ENCODE data around the gene SLC2A1. TPM values are rescaled to one million over a fixed set of nuclear protein-coding genes. Genes with fewer than 3 reads are reported as not detected.
A peak's percentile ranks its signal among the peaks of the same experiment; 100 is the strongest.
"Not testable (repeated sequence)": the region's sequence is repeated elsewhere in the genome, so short reads cannot be mapped to it uniquely, and the experiment has no call there.

SLC2A1 gene
- total RNA-seq, 1 experiment from 2014 or later = 192 TPM

DNA sequence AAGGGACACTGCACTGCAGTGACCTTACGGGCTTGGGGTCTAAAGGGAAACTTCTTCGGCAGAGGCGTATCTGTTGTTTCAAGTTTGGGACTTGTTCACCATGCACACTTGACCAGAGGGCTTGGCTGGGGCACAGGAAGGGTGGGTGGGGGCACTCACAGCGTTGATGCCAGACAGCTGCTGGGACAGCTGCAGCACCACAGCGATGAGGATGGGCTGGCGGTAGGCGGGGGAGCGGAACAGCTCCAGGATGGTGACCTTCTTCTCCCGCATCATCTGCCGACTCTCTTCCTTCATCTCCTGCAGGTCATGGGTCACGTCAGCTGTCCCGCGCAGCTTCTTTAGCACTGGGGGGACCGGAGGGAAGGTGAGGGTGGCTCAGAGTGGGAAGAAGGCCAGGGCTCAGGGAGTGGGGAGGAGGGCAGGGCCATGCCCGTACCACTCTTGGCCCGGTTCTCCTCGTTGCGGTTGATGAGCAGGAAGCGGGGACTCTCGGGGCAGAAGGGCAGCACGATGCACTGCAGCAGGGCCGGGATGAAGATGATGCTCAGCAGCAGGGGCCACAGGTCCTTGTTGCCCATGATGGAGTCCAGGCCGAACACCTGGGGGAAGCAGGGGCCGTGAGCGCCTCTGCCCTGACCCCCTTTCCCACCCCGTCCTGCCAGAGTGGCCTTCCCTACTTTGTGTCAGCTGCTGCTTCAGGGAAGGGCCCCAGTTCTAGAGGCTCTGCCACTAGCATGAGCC, 29.1 kb downstream of the SLC2A1 start:
- no peak for DNase-seq (ENCODE audit: low read depth)

DNA sequence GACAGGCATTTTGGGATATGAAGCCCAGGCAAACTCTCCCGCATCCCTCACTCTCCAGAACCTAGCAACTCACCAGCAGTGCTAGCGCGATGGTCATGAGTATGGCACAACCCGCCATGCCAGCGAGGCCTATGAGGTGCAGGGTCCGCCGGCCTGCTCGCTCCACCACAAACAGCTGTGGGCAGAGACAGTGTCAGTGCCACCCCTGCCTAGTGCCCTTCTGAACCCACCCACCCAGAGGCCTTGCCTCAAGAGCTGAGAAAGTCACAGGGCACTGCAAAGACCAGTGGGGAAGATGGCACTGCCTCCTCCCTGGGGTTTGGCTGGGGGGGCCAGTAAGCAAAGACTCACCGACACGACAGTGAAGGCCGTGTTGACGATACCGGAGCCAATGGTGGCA, 29.8 kb downstream of the SLC2A1 start:
- no peak for DNase-seq (ENCODE audit: low read depth)

DNA sequence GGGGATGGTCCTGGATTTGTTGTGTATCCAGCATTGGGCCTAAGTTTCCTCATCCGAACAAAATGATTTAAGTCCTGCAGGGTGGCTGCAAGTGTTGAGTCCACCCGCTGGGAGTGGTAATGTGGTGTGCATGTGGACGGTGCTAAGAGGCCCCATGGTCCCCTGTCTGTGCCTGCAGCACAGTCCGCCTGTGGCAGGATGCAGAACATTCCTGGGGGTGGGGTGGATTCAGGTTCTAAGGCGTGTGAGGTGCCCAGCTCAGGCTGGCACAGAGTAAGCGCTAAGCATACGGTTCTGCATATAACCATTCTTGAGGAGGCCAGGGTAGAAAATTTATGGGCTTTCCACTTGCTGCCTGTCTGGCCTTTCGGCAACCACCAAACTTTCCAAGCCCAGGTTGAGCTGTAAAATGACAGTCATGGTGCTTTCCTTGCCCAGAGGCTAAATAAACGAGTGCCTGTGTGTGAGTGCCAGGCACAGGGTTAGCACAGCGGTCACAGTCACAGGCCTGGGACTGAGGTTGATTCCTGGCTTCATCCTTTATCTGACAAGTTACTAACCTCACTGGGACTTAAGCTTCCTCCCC, 30.7 kb downstream of the SLC2A1 start:
- DNase-seq (ENCODE audit: low read depth) = no peak

DNA sequence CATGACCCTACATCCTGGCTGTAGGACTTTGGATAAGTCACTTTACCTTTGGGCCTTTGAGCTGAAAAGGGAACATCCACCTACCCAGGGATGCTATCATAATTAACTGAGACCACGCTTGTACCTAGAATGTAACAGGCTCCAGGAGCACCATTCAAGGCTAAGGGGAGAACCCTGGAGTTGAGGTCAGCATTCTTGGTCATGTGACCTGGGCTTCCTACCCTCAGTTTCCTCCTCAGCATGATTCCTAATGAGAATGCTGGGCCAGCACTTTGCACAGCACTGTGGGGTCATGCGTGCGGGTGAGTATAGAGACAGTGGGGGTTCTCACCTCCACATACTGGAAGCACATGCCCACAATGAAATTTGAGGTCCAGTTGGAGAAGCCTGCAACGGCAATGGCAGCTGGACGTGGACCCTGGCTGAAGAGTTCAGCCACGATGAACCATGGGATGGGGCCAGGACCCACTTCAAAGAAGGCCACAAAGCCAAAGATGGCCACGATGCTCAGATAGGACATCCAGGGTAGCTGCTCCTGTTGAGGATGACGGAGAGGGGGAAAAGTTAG, 31.3 kb downstream of the SLC2A1 start:
- DNase-seq (ENCODE audit: low read depth) = no peak

DNA sequence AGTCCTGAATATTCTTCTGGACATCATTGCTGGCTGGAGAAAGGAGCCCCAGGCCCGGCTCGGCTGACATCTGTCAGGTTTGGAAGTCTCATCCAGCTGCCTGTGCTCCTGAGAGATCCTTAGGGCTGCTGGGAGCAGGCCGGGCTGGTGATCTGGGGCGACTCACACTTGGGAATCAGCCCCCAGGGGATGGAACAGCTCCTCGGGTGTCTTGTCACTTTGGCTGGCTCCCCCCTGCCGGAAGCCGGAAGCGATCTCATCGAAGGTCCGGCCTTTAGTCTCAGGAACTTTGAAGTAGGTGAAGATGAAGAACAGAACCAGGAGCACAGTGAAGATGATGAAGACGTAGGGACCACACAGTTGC, 31.8 kb downstream of the SLC2A1 start:
- DNase-seq (ENCODE audit: low read depth) = peak; percentile 45

DNA sequence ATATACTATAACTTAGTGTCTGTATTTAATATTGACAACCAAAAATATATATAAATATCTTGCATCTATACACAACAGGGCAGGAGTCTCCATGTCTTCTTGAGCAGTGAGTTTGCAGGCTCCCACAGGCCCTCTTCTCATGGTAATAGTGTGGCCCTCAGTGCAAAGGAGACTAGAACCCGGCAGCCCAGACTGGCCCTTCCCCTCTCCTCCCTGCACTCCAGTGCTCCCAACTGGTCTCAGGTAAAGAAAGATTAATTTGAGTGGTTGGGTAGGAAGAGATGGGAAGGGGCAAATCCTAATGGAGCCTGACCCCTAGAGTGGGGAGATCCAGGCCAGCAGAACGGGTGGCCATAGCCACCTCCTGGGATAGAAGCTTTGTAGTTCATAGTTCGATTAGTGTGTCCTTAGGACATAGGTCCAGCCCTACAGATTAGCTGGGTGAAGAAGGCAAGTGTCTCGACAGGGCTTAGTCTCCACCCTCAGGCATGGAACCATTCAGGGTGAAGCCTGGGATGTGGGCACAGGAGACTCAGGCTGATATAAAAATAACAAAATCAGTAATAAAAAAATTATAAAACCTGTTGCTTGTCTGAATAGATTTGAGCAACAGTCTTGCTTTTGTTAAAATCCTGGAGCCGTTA, 32.3 kb downstream of the SLC2A1 start:
- DNase-seq (ENCODE audit: low read depth) = no peak

DNA sequence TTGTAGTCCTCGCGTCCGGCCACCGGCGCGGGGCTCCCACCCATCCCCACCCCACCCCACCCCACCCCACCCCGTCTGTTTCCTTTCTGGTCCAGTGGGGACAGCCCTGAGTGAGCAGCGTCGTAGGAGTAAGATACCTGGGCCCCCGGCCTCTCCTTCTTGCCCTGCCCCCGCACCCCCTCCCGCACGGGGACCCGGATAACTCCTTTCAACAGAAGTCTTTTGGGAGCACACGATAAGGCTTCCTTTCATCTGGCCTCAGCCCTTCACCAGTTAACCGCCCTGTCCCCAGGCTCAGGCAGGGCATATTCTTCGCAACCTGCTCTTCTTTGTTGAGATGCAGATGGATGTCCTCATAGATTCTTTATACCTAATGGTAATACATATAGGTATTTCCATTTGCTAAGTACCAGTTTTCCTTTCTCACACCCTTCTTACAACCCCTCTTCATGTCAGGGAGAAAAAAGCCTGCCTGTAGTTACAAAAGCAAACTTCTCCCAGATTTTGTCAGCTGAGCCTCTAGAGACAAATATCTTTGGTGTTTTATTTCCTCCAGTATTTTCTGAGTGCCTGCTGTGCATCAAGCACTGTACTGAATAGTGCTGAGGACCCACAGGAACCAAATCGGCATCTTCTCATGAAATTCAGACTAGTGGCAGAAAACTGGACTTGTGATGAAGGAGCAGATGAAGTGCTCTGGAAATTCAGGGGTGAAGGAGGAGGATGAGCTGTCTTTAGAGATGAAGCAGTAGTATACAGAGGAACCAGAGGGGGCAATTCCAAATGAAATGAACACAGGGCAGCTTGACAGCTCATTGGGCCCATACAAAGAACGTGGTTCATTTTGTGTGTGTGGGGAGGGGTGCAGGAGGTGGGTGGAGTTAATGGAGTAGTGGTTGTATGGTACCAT, 33.6 kb downstream of the SLC2A1 start:
- DNase-seq (ENCODE audit: low read depth) = no peak

DNA sequence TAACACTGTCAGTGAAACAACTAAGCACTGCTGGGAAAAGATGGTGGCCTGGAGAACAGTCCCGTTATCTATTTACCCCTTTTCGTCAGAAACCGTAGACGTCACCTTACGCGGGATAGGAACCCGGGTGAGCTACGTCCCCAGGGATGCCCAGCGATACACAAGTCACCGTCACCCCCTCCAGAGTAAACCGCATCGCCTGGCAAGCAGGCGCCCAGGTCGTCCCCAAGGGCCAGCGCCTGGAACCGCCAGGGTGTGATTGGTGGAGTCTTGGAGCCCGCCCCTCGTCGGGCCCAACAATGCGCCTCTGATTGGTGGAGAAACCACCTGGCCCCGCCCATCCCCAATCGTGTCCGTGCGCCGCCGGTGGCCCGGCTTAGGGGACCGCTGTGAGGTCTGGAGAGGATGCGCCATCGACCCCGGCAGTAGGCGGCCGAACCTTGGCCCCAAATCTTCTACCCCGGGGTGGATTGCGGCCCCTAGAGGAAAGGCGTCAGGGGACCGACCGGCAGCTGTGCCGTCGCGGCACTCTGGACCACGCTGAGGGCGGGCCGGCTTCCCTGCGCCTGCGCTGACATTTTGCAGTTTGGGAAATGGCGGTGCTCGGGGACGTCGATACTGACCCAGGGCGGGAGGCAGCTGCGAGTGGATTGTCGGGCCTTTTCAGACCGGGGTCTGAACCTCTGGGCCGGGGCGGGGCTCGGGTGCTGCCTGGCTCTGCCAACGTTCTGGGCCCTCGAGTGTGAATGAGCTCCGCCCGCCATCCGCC, 34.4 kb downstream of the SLC2A1 start:
- peak; percentile 91 for DNase-seq (ENCODE audit: low read depth)

DNA sequence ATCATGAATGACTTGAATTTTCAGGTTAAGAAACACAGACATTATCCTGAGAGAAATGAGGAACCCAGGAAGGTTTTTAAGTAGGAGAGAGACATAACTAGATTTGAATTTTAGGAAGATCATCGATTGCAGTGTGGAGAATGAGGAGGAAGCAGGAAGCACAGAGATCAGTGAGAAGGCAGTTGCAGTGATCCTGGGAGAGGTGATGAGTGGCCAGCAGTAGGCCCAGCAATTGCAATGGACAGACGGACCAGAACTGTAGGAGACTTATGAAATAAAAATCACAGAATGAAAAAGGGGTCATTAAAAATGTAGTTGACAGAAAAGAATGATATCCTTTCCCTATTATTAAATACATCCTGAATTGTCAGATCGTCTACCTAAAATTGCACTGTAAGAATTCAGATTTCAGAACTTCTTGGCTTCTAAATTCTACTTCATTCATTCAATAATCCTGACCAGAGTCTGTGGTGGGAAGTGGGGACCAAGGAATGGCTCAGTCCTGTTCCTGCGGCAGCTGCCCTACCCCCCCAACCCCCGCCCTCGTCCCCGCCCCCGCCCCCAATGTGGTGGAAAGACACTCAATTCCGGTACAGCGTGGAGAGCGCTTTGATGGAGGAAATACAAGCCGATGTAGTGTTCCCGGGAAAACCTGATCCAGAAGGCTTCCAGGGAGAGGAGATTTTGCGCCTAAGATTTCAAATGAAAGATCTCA, 35.1 kb downstream of the SLC2A1 start:
- no peak for DNase-seq (ENCODE audit: low read depth)

DNA sequence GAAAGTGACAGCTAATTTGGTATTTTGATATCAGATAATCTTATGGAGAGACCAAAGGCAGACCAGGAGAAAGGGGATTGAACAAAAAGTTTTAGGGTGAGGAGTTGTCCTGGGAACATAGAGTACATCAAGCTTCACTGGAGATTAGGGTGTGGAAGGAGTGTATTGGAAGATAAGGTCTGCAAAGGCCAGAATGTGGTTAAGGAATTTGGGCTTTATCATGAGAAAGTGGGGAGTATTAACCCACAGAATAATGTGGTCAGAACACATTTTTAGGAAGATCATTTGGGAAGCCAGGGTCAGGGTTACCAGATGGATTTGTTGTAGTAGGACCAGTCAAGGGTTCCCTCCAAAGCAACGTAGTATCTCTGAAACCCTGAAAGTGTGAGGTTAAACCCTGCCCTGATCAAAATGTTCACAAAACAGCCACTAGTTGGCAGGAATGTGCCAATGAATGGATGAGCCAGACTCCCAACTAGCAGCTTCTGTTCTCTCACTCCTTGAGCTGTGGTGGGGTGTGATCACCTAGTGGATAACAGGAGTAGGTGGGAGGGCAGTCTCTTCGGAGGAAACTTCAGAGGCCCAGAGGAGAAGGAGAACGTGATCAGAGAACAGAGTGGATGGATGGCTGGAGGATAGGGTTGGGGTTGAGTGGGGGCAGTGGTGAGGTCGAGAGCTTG, 35.8 kb downstream of the SLC2A1 start:
- peak; percentile 80 for DNase-seq (ENCODE audit: low read depth)

DNA sequence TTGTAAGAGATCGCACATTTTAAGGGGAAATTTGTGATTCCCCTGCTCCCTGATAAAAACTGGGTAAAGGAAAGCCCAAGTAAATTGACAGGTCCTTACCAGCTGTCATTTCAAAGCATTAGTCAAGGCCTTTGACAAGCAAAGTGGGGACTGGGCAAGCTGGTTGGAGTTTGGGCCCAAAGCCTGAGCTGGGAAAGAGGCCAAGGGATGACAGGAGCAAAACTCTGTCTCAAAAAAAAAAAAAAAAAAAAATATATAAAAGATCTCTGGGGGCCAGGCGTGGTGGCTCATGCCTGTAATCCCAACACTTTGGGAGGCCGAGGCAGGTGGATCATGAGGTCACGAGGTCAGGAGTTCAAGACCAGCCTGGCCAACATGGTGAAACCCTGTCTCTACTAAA, 36.9 kb downstream of the SLC2A1 start:
- no peak for DNase-seq (ENCODE audit: low read depth)

DNA sequence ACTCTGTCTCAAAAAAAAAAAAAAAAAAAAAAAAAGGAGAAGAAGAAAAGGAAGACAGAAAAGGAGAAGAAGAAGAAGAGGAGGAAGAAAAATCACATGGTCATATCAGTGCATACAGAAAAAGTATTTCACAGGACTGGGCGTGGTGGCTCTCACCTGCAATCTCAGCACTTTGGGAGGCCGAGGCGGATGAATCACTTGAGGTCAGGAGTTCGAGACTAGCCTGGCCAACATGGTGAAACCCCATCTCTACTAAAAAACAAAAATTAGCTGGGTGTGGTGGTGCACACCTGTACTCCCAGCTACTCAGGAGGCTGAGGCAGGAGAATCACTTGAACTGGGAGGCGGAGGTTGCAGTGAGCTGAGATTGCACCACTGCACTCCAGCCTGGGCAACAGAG, 39.0 kb downstream of the SLC2A1 start:
- DNase-seq (ENCODE audit: low read depth) = not testable (repeated sequence)

DNA sequence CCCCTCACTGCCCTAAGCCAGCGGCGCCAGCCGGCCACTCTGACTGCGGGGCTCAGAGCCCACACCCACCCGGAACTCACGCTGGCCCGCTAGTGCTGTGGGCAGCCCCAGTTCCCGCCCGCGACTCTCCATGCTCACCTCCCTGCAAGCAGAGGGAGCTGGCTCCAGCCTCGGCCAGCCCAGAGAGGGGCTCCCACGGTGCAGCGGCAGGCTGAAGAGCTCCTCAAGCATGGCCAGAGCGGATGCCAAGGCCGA, 41.5 kb downstream of the SLC2A1 start:
- DNase-seq (ENCODE audit: low read depth) = no peak

DNA sequence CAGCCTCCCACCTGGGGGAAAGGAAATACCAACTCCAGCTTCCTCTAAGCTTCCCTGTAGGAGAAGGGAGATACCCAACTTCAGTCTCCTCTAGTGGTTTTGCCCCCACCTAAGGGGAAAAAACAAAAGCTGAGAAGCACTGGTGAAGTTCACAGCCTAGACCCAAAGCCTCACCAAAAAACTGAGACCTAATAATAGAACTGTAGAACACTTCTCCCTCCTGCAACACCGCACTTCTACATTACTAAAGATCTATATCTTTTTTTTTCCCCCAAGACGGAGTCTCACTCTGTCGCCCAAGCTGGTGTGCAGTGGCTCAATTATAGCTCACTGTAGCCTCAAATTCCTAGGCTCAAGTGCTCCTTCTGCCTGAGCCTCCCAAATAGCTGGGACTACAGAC, 43.2 kb downstream of the SLC2A1 start:
- no peak for DNase-seq (ENCODE audit: low read depth)

DNA sequence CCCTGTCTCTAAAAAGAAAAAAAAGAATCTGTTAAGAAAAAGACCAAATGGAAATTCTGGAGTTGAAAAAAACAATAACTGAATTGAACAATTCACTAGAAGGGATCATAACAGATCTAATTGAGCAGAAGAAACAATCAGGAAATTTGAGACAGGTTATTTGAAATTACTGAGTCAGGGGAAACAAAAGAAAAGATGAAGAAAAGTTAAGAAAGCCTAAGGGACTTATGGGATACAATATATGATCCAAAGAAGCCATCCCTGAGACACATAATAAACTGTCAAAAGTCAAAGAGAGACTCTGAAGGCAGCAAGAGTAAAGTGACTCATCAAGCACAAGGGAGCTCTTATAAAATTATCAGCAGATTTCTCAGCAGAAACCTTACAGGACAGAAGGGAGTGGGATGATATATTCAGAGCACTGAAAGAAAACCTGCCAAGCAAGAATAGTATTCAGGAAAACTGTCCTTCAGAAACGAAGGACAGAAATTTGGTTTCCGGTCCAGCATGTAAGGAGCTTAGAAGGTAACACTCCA, 44.5 kb downstream of the SLC2A1 start:
- DNase-seq (ENCODE audit: low read depth) = no peak

DNA sequence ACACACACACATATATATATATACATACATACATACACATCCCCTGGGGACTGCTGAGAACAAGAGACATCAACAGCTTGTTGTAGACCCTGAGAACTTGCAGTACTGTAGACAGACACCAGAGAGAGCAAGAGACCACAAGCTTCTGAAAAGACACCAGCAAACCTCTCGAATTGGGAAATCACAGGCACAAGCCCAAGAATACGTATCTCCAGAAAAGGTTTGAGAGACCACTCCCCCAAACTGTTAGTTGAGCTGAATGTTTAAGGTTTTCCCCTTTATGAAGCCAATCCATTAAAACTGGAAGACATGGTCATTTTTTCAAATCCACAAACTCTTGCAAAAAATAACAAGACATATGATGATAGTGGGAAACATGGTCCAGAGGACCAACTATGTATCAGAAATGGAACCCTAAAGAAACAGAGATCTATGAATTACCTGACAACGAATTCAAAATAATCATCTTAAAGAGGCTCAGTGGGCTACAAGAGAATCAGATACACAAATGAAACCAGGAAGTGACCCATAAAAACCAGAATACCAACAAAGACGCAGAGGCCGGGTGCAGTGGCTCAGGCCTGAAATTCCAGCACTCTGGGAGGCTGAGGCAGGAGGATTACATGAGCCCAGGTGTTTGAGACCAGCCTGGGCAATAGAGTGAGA, 45.1 kb downstream of the SLC2A1 start:
- DNase-seq (ENCODE audit: low read depth) = peak; percentile 76

DNA sequence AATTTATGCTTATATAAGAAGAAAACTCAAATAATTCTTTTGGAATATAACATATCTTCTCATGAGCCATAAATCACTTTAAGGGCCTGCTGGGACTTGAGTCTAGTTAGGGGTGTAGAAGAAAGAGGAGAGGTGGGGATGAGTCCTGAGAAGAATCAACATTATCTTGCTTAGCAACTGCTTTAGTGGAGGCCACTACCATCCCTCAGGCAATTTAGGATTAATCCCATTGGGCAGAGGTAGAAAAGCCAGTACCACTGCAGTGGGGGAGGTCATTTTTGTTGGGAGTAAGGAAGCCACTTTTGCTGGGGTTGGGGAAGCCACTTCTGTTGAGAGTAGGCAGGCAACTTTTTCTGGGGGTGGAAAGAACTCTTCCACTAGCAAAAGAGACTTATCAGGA, 47.7 kb downstream of the SLC2A1 start:
- DNase-seq (ENCODE audit: low read depth) = no peak

DNA sequence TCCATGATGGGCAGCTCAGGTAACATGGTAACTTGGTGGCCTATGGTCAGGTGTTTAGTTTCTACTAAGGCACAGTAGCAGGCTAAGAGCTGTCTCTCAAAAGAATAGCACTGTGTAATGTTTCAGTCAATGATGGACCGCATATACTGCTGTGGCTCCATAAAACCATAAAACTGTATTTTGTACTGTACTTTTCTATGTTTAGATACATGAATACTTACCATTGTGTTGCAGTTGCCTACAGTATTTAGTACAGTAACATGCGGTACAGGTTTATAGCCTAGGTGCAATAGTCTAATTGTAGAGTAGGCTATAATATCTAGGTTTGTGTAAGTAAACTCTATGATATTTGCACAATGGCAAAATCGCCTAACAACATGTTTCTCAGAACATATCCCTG, 50.6 kb downstream of the SLC2A1 start:
- DNase-seq (ENCODE audit: low read depth) = no peak

DNA sequence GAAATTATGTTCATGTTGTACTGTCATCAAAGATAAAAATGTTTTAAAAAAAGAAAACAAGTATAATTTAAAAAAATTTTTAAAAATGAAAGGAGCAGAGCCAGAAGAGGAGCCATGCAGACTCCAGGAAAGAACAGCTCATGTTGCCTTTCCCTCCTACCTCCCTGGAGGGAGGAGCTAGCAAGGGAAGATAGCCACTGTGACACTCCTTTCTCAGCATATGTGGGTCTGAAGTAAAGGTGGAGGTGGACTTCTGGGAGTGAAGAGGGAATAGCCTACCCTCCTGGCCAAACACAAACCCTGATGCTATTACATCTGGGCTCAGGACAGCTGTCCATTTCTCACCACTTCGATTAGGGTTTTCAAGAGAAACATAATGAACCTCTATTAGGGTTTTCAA, 54.2 kb downstream of the SLC2A1 start:
- no peak for DNase-seq (ENCODE audit: low read depth)
